Trophoblast cell (in vitro differentiated cells and primary cell): ENCODE results near the gene GALNT9.

Experiments
- DNase-seq, 2 donors: peaks; one replicate each; pipeline ENCODE4 v3.0.0-alpha.2; 2016
- H2AFZ ChIP-seq: 2 replicates; pipeline ENCODE4 v1.6.1; 2013; ENCODE audit warnings: low read length, moderate library complexity, mild to moderate bottlenecking; ENCODE audit not compliant: insufficient read depth, poor library complexity
- H2AK5ac ChIP-seq: 2 replicates; pipeline ENCODE4 v1.6.1; 2013; ENCODE audit warnings: mild to moderate bottlenecking, low read length
- H2BK120ac ChIP-seq: 2 replicates; pipeline ENCODE4 v1.6.1; 2013; ENCODE audit warnings: low read length, mild to moderate bottlenecking, moderate library complexity; ENCODE audit not compliant: insufficient read depth, poor library complexity
- H2BK12ac ChIP-seq: 2 replicates; pipeline ENCODE4 v1.6.1; 2013; ENCODE audit warnings: mild to moderate bottlenecking, low read length, moderate library complexity
- H2BK5ac ChIP-seq: 2 replicates; pipeline ENCODE4 v1.6.1; 2013; ENCODE audit warnings: low read length, low read depth, moderate library complexity, mild to moderate bottlenecking; ENCODE audit not compliant: poor library complexity
- H3K14ac ChIP-seq: 2 replicates; pipeline ENCODE4 v1.6.1; 2013; ENCODE audit warnings: mild to moderate bottlenecking, low read length
- H3K18ac ChIP-seq: 2 replicates; pipeline ENCODE4 v1.6.1; 2013; ENCODE audit warnings: mild to moderate bottlenecking, low read length
- H3K23ac ChIP-seq: 2 replicates; pipeline ENCODE4 v1.6.1; 2013; ENCODE audit warnings: low read length
- H3K27ac ChIP-seq: 2 replicates; pipeline ENCODE4 v1.5.1; 2013; ENCODE audit warnings: low read depth, mild to moderate bottlenecking, inconsistent platforms, low read length, moderate library complexity
- H3K27me3 ChIP-seq: 2 replicates; pipeline ENCODE4 v1.6.1; 2013; ENCODE audit warnings: inconsistent platforms, mild to moderate bottlenecking, low read length, moderate library complexity; ENCODE audit not compliant: insufficient read depth
- H3K36me3 ChIP-seq, 2 experiments: 1 replicate in 1 of 2; 2 replicates in 1 of 2; pipeline ENCODE4 v1.6.1; 2013; ENCODE audit warnings: low read length in 2 of 2, mild to moderate bottlenecking in 2 of 2, moderate library complexity in 1 of 2; ENCODE audit not compliant: insufficient read depth in 2 of 2, control insufficient read depth in 1 of 2
- H3K4ac ChIP-seq: 2 replicates; pipeline ENCODE4 v1.6.1; 2013; ENCODE audit warnings: low read depth, mild to moderate bottlenecking, low read length, moderate library complexity
- H3K4me1 ChIP-seq, 2 experiments: 1 replicate in 1 of 2; 2 replicates in 1 of 2; pipeline ENCODE4 v1.6.1; 2013; ENCODE audit warnings: low read length in 2 of 2, mild to moderate bottlenecking in 2 of 2, moderate library complexity in 1 of 2; ENCODE audit not compliant: insufficient read depth in 2 of 2, control insufficient read depth in 1 of 2
- H3K4me2 ChIP-seq: 2 replicates; pipeline ENCODE4 v1.6.1; 2013; ENCODE audit warnings: inconsistent platforms, mild to moderate bottlenecking, low read length, moderate library complexity
- H3K4me3 ChIP-seq: 2 replicates; pipeline ENCODE4 v1.5.1; 2013; ENCODE audit warnings: mild to moderate bottlenecking, low read depth, low read length, inconsistent platforms
- H3K79me1 ChIP-seq: one replicate; pipeline ENCODE4 v1.6.1; 2013; ENCODE audit warnings: low read length
- H3K79me2 ChIP-seq: 2 replicates; pipeline ENCODE4 v1.6.1; 2013; ENCODE audit warnings: low read length, mild to moderate bottlenecking; ENCODE audit not compliant: control insufficient read depth, insufficient read depth, poor library complexity
- H3K9ac ChIP-seq: 2 replicates; pipeline ENCODE4 v1.6.1; 2013; ENCODE audit warnings: mild to moderate bottlenecking, low read length
- H3K9me3 ChIP-seq: 2 replicates; pipeline ENCODE4 v1.6.1; 2013; ENCODE audit warnings: low read depth, mild to moderate bottlenecking, control low read depth, inconsistent platforms, low read length; ENCODE audit not compliant: insufficient read depth
- H4K12ac ChIP-seq: 2 replicates; pipeline ENCODE4 v1.6.1; 2013; ENCODE audit warnings: low read depth, mild to moderate bottlenecking, low read length, moderate library complexity
- H4K8ac ChIP-seq: 2 replicates; pipeline ENCODE4 v1.6.1; 2013; ENCODE audit warnings: low read depth, mild to moderate bottlenecking, low read length, moderate library complexity
- H4K91ac ChIP-seq: one replicate; pipeline ENCODE4 v1.6.1; 2013; ENCODE audit warnings: low read depth, mild to moderate bottlenecking, low read length, moderate library complexity
- WGBS: extraction: QIAGEN DNeasy Blood & Tissue Kit; methylation state at CpG from one replicate; pipeline ENCODE4 v1.1.7; 2013; ENCODE audit warnings: missing lambda C conversion rate; ENCODE audit not compliant: insufficient read length, insufficient coverage; ENCODE audit errors: extremely low coverage; 5-methylcytosine and 5-hydroxymethylcytosine counted together

GALNT9 gene

DNA sequence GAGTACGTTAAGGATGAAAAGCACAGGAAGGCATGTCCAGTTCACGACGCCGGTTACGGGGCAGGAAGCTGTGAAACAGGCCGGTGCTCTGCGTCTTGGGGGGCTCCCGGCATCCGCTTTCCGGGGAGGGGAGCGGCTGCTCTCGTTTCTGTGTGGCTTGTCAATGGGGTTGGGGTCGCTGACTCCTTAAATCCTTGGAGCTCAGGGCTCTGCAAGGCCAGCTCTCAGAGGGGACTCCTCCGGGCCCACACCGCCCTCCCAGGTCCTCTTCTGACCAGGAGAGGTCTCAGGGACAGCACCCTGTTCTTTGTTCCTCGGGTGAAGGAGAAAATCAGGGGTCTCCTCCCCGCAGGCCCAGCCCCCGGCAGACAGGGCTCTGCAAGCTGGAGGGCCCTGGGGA, 78.1 kb downstream of the GALNT9 start:
- Histone ChIP-seq H3K23ac (no peak overlapping the region), H3K27me3 (no peaks in the 10 kb centered on the region)

DNA sequence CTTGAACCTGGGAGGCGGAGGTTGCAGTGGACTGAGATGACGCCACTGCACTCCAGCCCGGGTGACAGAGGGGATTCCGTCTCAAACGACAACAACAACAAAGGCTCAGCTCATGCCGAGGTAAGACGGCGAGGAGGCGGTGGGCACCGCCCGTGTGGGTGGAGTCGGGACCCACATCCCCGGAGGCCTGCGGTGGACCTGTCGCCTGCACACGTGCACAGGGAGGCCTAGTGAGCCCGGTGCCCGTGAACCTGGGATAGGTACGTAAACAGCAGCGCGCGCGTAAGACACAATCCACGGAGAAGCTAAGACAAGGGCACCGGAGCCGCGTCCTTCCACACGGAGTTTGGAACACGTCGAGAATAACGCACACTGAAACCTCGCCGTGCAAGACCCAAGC, 78.7 kb downstream of the GALNT9 start:
- Histone ChIP-seq H3K9ac (no peak overlapping the region), H3K9me3 (peaks cover 5% of the 10 kb centered on the region), H4K8ac (no peak overlapping the region), H2BK5ac (no peak overlapping the region), H3K4me1 (no peaks in the 10 kb centered on the region), H3K4me2 (no peak overlapping the region), H4K12ac (no peak overlapping the region), H3K27me3 (no peaks in the 10 kb centered on the region), H3K4ac (no peak overlapping the region), H2AK5ac (no peak overlapping the region), H3K18ac (no peak overlapping the region), H3K23ac (no peak overlapping the region), H3K79me2 (no peaks in the 10 kb centered on the region), H3K27ac (no peak overlapping the region), H3K14ac (no peak overlapping the region), H3K4me3 (no peak overlapping the region), H3K79me1 (no peaks in the 10 kb centered on the region), H2BK120ac (no peak overlapping the region), H4K91ac (no peak overlapping the region), H2AFZ (no peak overlapping the region), H2BK12ac (no peak overlapping the region), H3K36me3 (no peaks in the 10 kb centered on the region)
- no peak for DNase-seq
- no CpG with 5 or more reads among the region's 33 CpGs for WGBS

More for the DNA sequence above, 78.1 kb downstream of the GALNT9 start:
- Histone ChIP-seq H4K91ac (no peak overlapping the region), H2AFZ (no peak overlapping the region), H3K79me2 (no peaks in the 10 kb centered on the region), H3K18ac (no peak overlapping the region), H3K9me3 (peaks cover 5% of the 10 kb centered on the region), H4K12ac (no peak overlapping the region), H3K9ac (no peak overlapping the region), H2BK5ac (no peak overlapping the region), H3K4me3 (no peak overlapping the region), H3K4ac (no peak overlapping the region), H2BK120ac (no peak overlapping the region), H3K4me2 (no peak overlapping the region), H3K14ac (no peak overlapping the region), H3K27ac (no peak overlapping the region), H3K4me1 (no peaks in the 10 kb centered on the region), H4K8ac (no peak overlapping the region), H2AK5ac (no peak overlapping the region), H3K79me1 (no peaks in the 10 kb centered on the region), H3K36me3 (no peaks in the 10 kb centered on the region), H2BK12ac (no peak overlapping the region)
- no CpG with 5 or more reads among the region's 18 CpGs for WGBS
- no peak for DNase-seq

DNA sequence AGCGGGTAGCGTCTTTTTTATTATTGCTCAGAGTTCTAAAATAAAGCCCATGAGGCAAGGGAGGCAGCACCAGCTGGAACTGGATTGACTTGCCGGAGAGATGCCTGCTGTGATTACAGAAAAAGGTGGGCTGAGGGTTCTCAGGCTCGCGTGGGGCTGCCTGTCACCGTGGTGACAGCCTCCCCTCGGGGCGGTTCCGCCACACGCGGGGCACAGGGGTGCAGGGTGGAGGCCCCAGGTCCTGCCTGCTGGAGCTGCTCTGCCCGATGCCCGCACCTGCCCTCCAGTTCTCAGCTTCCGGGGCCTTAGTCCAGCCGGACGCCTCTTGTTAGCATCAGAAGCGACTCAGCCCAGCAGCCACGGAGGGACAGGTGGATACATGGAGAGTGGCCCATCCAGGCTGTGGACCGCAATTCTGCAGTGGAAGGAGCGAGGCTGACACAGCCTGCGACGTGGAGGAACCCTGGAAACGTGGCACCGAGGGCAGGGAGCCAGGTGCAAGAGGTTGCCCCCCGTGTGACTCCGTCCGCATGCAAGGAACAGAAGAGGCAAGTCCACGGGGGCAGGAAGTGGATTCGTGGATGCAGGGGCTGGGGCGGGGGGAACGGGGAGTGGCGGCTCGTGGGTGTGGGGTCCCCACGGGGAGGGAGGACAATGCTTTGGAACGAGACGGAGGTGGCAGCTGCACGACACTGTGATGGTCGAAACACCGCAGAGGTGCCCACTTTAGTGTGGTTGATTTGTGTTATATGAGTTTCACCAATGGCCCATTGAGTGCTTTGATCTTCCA, 79.5 kb downstream of the GALNT9 start:
- Histone ChIP-seq H3K9ac (no peak overlapping the region), H3K18ac (no peak overlapping the region), H4K91ac (no peak overlapping the region), H3K79me1 (no peaks in the 10 kb centered on the region), H3K4me3 (no peak overlapping the region), H4K8ac (no peak overlapping the region), H3K27ac (no peak overlapping the region), H3K79me2 (no peaks in the 10 kb centered on the region), H2BK12ac (no peak overlapping the region), H2BK5ac (no peak overlapping the region), H4K12ac (no peak overlapping the region), H3K4me2 (no peak overlapping the region), H3K14ac (no peak overlapping the region), H3K23ac (no peak overlapping the region), H2AK5ac (no peak overlapping the region), H3K36me3 (no peaks in the 10 kb centered on the region), H2BK120ac (no peak overlapping the region), H2AFZ (no peak overlapping the region), H3K27me3 (no peaks in the 10 kb centered on the region), H3K4me1 (no peaks in the 10 kb centered on the region), H3K4ac (no peak overlapping the region), H3K9me3 (peaks cover 5% of the 10 kb centered on the region)
- no CpG with 5 or more reads among the region's 39 CpGs for WGBS
- no peak for DNase-seq

GRCh38 chr12:132248453-132249167, 80.8 kb downstream of the GALNT9 start:
- Histone ChIP-seq H3K27me3 (no peaks in the 10 kb centered on the region), H3K36me3 (no peaks in the 10 kb centered on the region), H2BK5ac (no peak overlapping the region), H2BK120ac (no peak overlapping the region), H2AK5ac (no peak overlapping the region), H3K79me1 (no peaks in the 10 kb centered on the region), H4K91ac (no peak overlapping the region), H3K4me1 (no peaks in the 10 kb centered on the region), H3K9ac (no peak overlapping the region), H3K23ac (no peak overlapping the region), H3K14ac (no peak overlapping the region), H2AFZ (no peak overlapping the region), H3K18ac (no peak overlapping the region), H4K8ac (no peak overlapping the region), H3K9me3 (peaks cover 8% of the 10 kb centered on the region), H3K4me2 (no peak overlapping the region), H3K4me3 (no peak overlapping the region), H2BK12ac (no peak overlapping the region), H3K4ac (no peak overlapping the region), H3K79me2 (no peaks in the 10 kb centered on the region), H3K27ac (no peak overlapping the region), H4K12ac (no peak overlapping the region)
- no peak for DNase-seq
- no CpG with 5 or more reads among the region's 16 CpGs for WGBS
